CD14-positive monocyte (primary cell): ENCODE measurements around the gene ATG16L2. TPM values are rescaled to one million over a fixed set of nuclear protein-coding genes. Genes with fewer than 3 reads are reported as not detected.

ENCODE experiments used
- DNase-seq, 3 donors: peaks; one replicate each; pipeline ENCODE4 v3.0.0-alpha.2; 2011 to 2022
- H2AFZ ChIP-seq: 2 replicates; pipeline ENCODE4 v1.6.0; 2012; ENCODE audit warnings: mild to moderate bottlenecking, low read depth, low read length, inconsistent platforms; ENCODE audit not compliant: insufficient read depth, poor library complexity, severe bottlenecking
- H3K27ac ChIP-seq, 2 donors: 1 replicate in 1 of 2; 2 replicates in 1 of 2; pipeline ENCODE4 v1.5.1; 2012 to 2013; ENCODE audit warnings: low read length in 2 of 2, control low read depth in 1 of 2, inconsistent platforms in 1 of 2, low read depth in 1 of 2, mild to moderate bottlenecking in 1 of 2
- H3K27me3 ChIP-seq, 2 donors: one replicate each; pipeline versions ENCODE4 v1.6.0 to v1.6.1; 2011 to 2013; ENCODE audit warnings: low read length in 2 of 2; ENCODE audit not compliant: control insufficient read depth in 2 of 2, insufficient read depth in 2 of 2
- H3K36me3 ChIP-seq, 2 donors: replicated peaks in 1 of 2; 1 replicate in 1 of 2; 2 replicates in 1 of 2; pipeline versions ENCODE4 v1.5.1 to v1.6.1; 2012 to 2013; ENCODE audit warnings: low read length in 2 of 2, control low read depth in 1 of 2, inconsistent platforms in 1 of 2, mild to moderate bottlenecking in 1 of 2; ENCODE audit not compliant: insufficient read depth in 2 of 2, control insufficient read depth in 1 of 2
- H3K4me1 ChIP-seq, 2 donors: 1 replicate in 1 of 2; 2 replicates in 1 of 2; pipeline versions ENCODE4 v1.5.1 to v1.6.1; 2012 to 2013; ENCODE audit warnings: low read length in 2 of 2, control low read depth in 1 of 2, inconsistent platforms in 1 of 2, mild to moderate bottlenecking in 1 of 2, moderate library complexity in 1 of 2; ENCODE audit not compliant: insufficient read depth in 2 of 2, control insufficient read depth in 1 of 2
- H3K4me2 ChIP-seq: replicated peaks from 2 replicates; pipeline ENCODE3; 2012; ENCODE audit warnings: low read length, moderate library complexity, mild to moderate bottlenecking; ENCODE audit not compliant: poor library complexity, severe bottlenecking; ENCODE audit errors: extremely low read depth
- H3K4me3 ChIP-seq, 3 experiments: fragments of 200-600 bp in 1 of 3; sonication (generic) in 1 of 3; replicated peaks in 1 of 3; 1 replicate in 2 of 3; 2 replicates in 1 of 3; pipeline ENCODE4 v1.5.1; 2011 to 2013; ENCODE audit warnings: low read length in 3 of 3, mild to moderate bottlenecking in 3 of 3, control low read depth in 2 of 3, low read depth in 2 of 3, inconsistent platforms in 1 of 3, moderate library complexity in 1 of 3
- H3K79me2 ChIP-seq: 2 replicates; pipeline ENCODE4 v1.6.0; 2012; ENCODE audit warnings: mild to moderate bottlenecking, control low read depth, inconsistent platforms, low read length, moderate library complexity; ENCODE audit not compliant: insufficient read depth
- H3K9ac ChIP-seq: 2 replicates; pipeline ENCODE4 v1.6.0; 2017; ENCODE audit warnings: low read length, mild to moderate bottlenecking; ENCODE audit not compliant: insufficient read depth, poor library complexity, severe bottlenecking
- H3K9me3 ChIP-seq, 2 donors: replicated peaks in 1 of 2; 1 replicate in 1 of 2; 2 replicates in 1 of 2; pipeline versions ENCODE4 v1.5.1 to v1.6.1; 2012 to 2013; ENCODE audit warnings: low read length in 2 of 2, control low read depth in 1 of 2; ENCODE audit not compliant: control insufficient read depth in 1 of 2, insufficient read depth in 1 of 2
- H4K20me1 ChIP-seq: 2 replicates; pipeline ENCODE4 v1.6.0; 2012; ENCODE audit warnings: mild to moderate bottlenecking, low read length, control low read depth, moderate library complexity; ENCODE audit not compliant: insufficient read depth
- H3K27ac Mint-ChIP-seq, 7 donors: one replicate each; pipeline ENCODE4 v1.8.0; 2020; ENCODE audit warnings: mild to moderate bottlenecking in 7 of 7, mixed read lengths in 7 of 7, moderate library complexity in 6 of 7, inconsistent platforms in 2 of 7
- H3K27me3 Mint-ChIP-seq, 3 donors: one replicate each; pipeline ENCODE4 v1.8.0; 2021 to 2022; ENCODE audit warnings: low read depth in 3 of 3, mild to moderate bottlenecking in 3 of 3, mixed read lengths in 3 of 3, moderate library complexity in 3 of 3, inconsistent platforms in 1 of 3
- H3K36me3 Mint-ChIP-seq, 2 donors: one replicate each; pipeline ENCODE4 v1.8.0; 2020; ENCODE audit warnings: mixed read lengths in 2 of 2, inconsistent platforms in 1 of 2, mild to moderate bottlenecking in 1 of 2
- H3K4me1 Mint-ChIP-seq: one replicate; pipeline ENCODE4 v1.8.0; 2020; ENCODE audit warnings: mild to moderate bottlenecking, mixed read lengths
- H3K4me3 Mint-ChIP-seq, 2 donors: one replicate each; pipeline ENCODE4 v1.8.0; 2020; ENCODE audit warnings: mild to moderate bottlenecking in 2 of 2, mixed read lengths in 2 of 2, moderate library complexity in 1 of 2
- H3K9me3 Mint-ChIP-seq, 7 donors: one replicate each; pipeline ENCODE4 v1.8.0; 2020 to 2022; ENCODE audit warnings: mixed read lengths in 7 of 7, mild to moderate bottlenecking in 6 of 7, moderate library complexity in 6 of 7, inconsistent platforms in 2 of 7
- whole genome bisulfite sequencing: methylation state at CpG from one replicate; pipeline ENCODE4 v1.1.5; 2013; ENCODE audit warnings: missing lambda C conversion rate; ENCODE audit not compliant: insufficient coverage; 5-methylcytosine and 5-hydroxymethylcytosine counted together
- intact Hi-C, 2 donors: fragments of 100-400 bp; cut with micrococcal nuclease; formaldehyde crosslinking; loops; one replicate each; pipeline versions ENCODE4 v1.15.0 to v1.15.1; 2023
- polyA plus RNA-seq, 3 donors: library from polyadenylated mRNA; depleted of rRNA in 1 of 3; unstranded in 2 of 3; stranded (reverse) in 1 of 3; fragments of 300-500 nt in 2 of 3; fragments of >200 nt in 1 of 3; fragmentation: Illumina TruSeq in 2 of 3; gene quantifications; 1 replicate in 2 of 3; 2 replicates in 1 of 3; pipeline ENCODE4 v1.2.3, GENCODE V29; 2012 to 2021
- TF ChIP-seq, protein P1 (sequence below): fragments of 200-600 bp; IDR thresholded peaks from one replicate; pipeline ENCODE4 v1.8.0; 2022; ENCODE audit warnings: antibody characterized with exemption, mild to moderate bottlenecking

The ATG16L2 gene
- polyA plus RNA-seq, 3 donors = 36.9 to 975 (median 46.8) TPM

DNA sequence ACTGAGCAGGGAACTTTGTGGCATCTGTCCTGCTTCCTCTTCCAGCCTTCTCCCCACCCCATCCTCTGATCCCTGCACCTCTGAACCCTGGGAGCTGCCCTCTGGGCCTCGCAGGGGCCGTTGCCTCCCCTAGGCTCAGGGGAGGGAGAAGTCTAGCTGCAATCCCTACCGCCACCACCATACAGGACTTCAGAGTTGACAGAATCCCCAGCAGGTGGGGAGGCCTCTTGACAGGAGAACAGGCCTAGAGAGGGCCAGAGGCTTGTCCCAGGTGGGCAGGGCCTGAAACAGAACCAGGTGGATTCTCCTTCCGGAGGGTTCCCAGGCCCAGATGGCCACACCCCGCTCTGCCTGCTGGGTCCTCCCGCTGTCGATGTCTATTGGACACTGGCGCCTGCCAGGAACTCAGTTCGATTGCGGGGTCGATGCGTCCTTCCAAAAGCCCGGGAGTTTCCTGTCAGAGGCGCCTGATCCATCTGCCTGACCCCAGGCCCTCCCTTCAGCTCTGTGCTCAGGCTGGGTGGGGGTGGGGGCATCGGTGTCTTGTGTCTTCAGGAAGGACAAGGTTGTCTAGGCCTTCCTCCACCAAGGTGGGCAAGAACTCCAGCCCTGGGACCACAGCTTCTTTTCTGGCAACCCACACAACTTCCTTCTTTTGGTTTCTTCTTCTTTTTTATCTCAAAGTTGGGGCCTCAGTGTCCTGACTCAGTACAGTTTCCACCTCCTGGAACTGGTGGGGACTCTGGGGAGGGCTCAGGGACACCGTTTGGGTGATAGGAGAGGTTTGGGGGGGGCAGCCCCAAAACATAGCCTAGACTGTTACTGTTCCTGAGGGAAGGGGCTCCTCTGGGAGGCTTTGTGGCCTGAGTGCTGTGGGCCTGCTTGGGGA lies 26.8 kb upstream of the ATG16L2 start:
- Histone ChIP-seq H3K4me1 (peaks cover 40 to 43% of the 10 kb centered on the region in 2 donors), H3K27me3 (peaks cover 0 to 4% of the 10 kb centered on the region in 2 donors), H3K27ac (peak overlapping the region; percentile 77 to 78), H3K4me3 (peak overlapping the region in 1 of 3 experiments; percentile 51), H3K4me2 (peak overlapping the region; percentile 50), H3K79me2 (no peaks in the 10 kb centered on the region), H3K9ac (peak overlapping the region; percentile 38), H3K36me3 (no peaks in the 10 kb centered on the region), H4K20me1 (no peaks in the 10 kb centered on the region), H3K9me3 (no peaks in the 10 kb centered on the region), H2AFZ (peak overlapping the region; percentile 48)
- H3K9me3 Mint-ChIP-seq = no peaks in the 10 kb centered on the region
- intact Hi-C loops = loop anchor here in 1 of 2 donors (5.0 kb wide), 1 partner anchor 65 kb away; no protein-coding TSS in a partner anchor
- peaks cover 4 to 5% (median 5%) of the 10 kb centered on the region in 3 donors for H3K27me3 Mint-ChIP-seq
- H3K36me3 Mint-ChIP-seq = peaks cover 0 to 3% of the 10 kb centered on the region in 2 donors
- H3K4me3 Mint-ChIP-seq = peak overlapping the region in 1 of 2 donors; percentile 55
- TF ChIP-seq, protein P1, sequence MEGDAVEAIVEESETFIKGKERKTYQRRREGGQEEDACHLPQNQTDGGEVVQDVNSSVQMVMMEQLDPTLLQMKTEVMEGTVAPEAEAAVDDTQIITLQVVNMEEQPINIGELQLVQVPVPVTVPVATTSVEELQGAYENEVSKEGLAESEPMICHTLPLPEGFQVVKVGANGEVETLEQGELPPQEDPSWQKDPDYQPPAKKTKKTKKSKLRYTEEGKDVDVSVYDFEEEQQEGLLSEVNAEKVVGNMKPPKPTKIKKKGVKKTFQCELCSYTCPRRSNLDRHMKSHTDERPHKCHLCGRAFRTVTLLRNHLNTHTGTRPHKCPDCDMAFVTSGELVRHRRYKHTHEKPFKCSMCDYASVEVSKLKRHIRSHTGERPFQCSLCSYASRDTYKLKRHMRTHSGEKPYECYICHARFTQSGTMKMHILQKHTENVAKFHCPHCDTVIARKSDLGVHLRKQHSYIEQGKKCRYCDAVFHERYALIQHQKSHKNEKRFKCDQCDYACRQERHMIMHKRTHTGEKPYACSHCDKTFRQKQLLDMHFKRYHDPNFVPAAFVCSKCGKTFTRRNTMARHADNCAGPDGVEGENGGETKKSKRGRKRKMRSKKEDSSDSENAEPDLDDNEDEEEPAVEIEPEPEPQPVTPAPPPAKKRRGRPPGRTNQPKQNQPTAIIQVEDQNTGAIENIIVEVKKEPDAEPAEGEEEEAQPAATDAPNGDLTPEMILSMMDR = peak; percentile 29
- peak in 2 of 3 donors; percentile 69 to 70 for DNase-seq
- 10% methylated on average over 10 of the region's 16 CpGs for WGBS
- H3K4me1 Mint-ChIP-seq = peaks cover 45% of the 10 kb centered on the region
- peak overlapping the region; percentile 89 to 98 (median 91) for H3K27ac Mint-ChIP-seq

DNA sequence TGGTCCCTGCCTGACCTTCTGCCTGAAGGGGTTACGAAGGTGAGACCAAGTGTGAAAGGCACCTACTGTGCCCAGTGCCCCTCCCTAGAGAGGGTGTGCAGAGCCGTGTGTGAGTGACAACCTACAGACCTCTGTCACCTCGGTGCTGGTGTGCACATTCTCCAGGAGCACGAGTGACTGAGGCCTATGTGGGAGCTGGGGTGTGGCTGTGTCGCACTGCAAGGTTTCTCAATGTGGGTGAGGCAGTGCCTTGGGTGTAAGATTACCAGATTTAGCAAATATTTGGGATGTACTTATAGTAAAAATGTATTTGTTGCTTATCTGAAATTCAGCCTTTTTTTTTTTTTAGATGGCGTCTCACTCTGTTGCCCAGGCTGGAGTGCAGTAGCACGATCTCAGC lies 26.0 kb upstream of the ATG16L2 start:
- peak; percentile 47 to 61 (median 48) for DNase-seq
- H3K4me3 ChIP-seq = peak overlapping the region in 1 of 3 experiments; percentile 51
- Mint-ChIP-seq H3K9me3 (no peaks in the 10 kb centered on the region), H3K4me1 (peaks cover 49% of the 10 kb centered on the region), H3K27me3 (peaks cover 0 to 2% (median 1%) of the 10 kb centered on the region in 3 donors), H3K4me3 (peak overlapping the region; percentile 27 to 63), H3K36me3 (peaks cover 0 to 4% of the 10 kb centered on the region in 2 donors), H3K27ac (peak overlapping the region; percentile 89 to 98 (median 91))
- H3K36me3 ChIP-seq = no peaks in the 10 kb centered on the region
- H3K27me3 ChIP-seq = no peaks in the 10 kb centered on the region
- peak overlapping the region; percentile 50 for H3K4me2 ChIP-seq
- intact Hi-C loops = loop anchor here in 1 of 2 donors (5.0 kb wide), 1 partner anchor 66 kb away; no protein-coding TSS in a partner anchor
- 7% methylated on average over 3 of the region's 7 CpGs for WGBS
- H3K9ac ChIP-seq = peak overlapping the region; percentile 38
- TF ChIP-seq, protein P1 = no peak
- no peaks in the 10 kb centered on the region for H4K20me1 ChIP-seq
- H2AFZ ChIP-seq = peak overlapping the region; percentile 48
- peaks cover 48% of the 10 kb centered on the region in 2 donors for H3K4me1 ChIP-seq
- no peaks in the 10 kb centered on the region for H3K79me2 ChIP-seq
- no peaks in the 10 kb centered on the region for H3K9me3 ChIP-seq
- peak overlapping the region; percentile 77 to 78 for H3K27ac ChIP-seq
